22Rv1 (cell line): ENCODE results near the gene WHRN.

Experiments
- H3K27ac ChIP-seq: fragments of 450-650 bp; 2 replicates; pipeline ENCODE4 v1.5.1; 2017
- CTCF ChIP-seq: fragments of 450-650 bp; IDR thresholded peaks from 2 replicates; pipeline ENCODE4 v1.5.1; 2017; ENCODE audit warnings: mild to moderate bottlenecking
- ZFX ChIP-seq: fragments of 450-650 bp; IDR thresholded peaks from 2 replicates; pipeline ENCODE4 v1.6.1; 2017; ENCODE audit warnings: antibody characterized with exemption, borderline replicate concordance

WHRN gene

GRCh38 chr9:114515528-114515927, 10.3 kb upstream of the WHRN start:
- TF ChIP-seq CTCF: no peak
- no peak for TF ChIP-seq ZFX
- H3K27ac ChIP-seq: no peak overlapping the region

DNA sequence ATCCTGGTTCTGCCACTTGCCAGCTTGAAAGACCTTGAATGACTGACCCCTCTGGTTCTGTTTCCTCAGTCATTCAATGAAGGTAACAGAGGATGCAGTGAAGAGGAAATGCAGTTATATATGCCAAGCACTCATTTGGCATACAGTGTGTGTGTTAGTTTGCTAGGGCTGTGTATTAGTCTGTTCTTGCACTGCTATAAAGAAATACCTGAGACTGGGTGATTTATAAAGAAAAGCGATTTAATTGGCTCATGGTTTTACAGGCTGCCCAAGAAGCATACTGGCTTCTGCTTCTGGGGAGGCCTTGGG, 8.6 kb upstream of the WHRN start:
- H3K27ac ChIP-seq: no peak overlapping the region
- TF ChIP-seq ZFX: no peak
- no peak for TF ChIP-seq CTCF

DNA sequence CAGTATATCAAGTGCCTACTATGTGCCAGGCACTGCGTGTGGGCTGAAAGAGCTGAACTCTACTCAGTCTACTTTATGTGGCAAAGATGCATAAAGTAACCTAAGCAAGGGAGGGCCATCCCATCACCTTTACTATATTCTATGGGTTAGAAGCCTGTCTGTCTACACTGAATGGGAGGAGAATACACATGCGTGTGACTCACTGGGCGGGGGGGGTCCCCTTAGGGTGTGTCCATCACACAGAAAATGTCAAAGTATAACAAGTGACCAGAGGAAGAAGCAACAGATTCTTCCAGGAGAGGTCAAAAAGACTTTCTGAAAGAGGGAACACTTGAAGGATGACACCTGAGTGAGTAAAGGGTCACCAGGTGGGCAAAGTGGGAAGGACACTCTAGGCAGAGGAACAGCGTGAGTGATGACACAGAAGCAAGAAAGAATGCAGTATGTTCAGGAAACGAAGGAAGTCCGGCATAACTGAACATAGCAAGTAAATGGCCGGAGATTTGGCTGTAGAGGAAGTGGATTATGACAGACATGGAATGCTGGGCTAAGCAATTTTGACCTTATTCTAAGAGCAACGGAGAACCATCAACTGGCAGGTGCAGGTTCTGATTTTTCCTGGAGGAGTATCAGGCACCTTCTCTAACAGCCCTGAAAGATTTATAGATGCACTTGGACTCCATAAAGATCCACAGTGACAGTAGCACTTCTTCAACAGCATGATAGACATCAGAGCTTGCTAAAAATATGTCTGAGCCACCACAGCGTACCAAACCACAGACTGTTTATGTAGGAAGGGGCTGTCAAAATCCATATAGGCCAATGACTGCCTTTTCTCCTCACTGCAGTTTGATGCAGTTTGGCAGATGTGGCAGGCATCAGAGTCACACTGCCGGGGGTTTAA, 8.0 kb upstream of the WHRN start:
- no peak overlapping the region for H3K27ac ChIP-seq
- TF ChIP-seq CTCF (no peak), ZFX (no peak)

DNA sequence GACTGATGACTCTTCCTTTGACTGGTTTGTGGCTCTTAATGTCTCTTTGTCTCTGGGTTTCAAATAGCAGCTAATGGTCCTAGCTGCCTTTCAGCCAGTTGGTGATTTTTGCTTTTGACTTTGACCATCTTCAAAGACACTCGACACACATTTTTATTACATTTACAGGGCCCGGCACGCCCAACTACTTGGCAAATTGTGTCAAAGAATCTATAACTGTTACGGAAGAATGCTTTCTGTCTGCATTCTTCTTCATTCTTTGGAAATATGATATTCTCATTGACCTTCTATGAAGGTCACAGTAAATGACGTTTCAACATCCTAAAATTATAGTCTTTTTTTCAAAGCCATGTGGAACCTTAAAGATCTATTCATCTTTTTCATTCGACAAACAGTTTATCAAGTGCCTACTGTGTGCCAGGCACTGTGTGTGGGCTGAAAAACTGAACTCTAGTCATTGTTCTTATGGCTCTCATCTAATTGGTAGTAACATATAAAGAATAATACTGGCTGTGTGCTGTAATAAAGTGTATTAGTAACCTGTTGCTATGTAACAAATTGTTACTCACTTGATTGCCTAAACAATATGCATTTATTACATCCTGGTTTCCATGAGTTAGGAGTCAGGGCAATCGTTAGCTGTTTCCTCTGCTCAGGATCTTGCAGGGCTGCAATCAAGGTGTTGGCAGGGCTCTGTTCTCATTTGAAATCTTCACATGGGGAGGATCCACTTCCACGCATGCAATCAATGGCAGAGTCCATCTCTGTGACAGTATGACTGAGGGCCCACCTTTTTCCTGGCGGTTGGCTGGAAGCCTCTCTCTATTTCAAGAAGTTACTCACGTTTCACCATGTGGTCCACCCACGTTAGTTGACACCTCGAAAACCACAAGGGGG, 7.0 kb upstream of the WHRN start:
- TF ChIP-seq CTCF (no peak), ZFX (no peak)
- H3K27ac ChIP-seq: no peak overlapping the region

DNA sequence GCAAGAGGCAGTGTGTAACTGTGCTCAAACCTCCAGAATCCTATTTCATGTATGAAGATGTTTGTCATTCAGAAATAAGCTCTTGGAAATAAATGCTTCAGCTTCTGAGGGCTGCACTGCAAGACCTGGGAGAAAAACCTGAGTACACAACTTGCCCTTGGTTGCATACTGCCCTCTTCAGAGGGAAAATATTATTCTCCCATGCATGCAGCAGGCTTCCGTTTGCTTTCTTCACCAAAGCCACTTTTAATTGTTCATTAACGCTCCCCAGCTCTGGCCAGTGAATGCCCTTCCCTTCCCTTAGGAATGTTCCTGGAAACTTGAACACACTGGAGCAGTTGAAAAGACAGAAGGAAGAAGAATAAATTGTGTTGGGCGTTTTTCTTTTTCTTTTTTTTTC, 2.5 kb upstream of the WHRN start:
- H3K27ac ChIP-seq: no peak overlapping the region
- TF ChIP-seq CTCF (peak; percentile 68), ZFX (no peak)

DNA sequence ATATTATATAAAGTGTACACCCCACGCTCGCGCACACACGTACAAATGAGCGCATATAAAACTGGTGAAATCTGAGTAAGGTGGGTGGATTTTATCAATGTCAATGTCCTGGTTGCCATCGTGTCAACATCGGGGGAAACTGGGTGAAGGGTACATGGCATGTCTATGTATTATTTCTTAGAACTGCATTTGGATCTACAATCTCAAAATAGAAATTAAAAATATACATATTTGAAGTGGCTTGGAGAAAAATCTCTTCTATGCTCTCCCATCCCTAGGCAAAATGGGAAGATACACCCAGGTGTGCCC, 763 bp upstream of the WHRN start:
- H3K27ac ChIP-seq: no peak overlapping the region
- TF ChIP-seq CTCF (no peak), ZFX (no peak)
